HCT116 (cell line): ENCODE results near the gene LSAMP.

Experiments
- ATF3 ChIP-seq: IDR thresholded peaks from 2 replicates; pipeline ENCODE4 v1.6.1; 2012
- CTCF ChIP-seq, 3 experiments: fragments of 200-600 bp in 1 of 3; sonication (generic) in 1 of 3; IDR thresholded peaks in 2 of 3; conservative IDR thresholded peaks in 1 of 3; 2 replicates each; pipeline ENCODE4 v1.5.1; 2012 to 2017; ENCODE audit warnings: low read depth in 2 of 3, low read length in 2 of 3, antibody characterized with exemption in 1 of 3, borderline replicate concordance in 1 of 3, control low read depth in 1 of 3, mild to moderate bottlenecking in 1 of 3, mixed read lengths in 1 of 3, mixed run types in 1 of 3, moderate library complexity in 1 of 3; ENCODE audit not compliant: insufficient read depth in 1 of 3
- EGR1 ChIP-seq: IDR thresholded peaks from 2 replicates; pipeline ENCODE4 v1.6.1; 2012; ENCODE audit warnings: low read depth
- EZH2 ChIP-seq: fragments of 200-600 bp; sonication (generic); IDR thresholded peaks from 2 replicates; pipeline ENCODE4 v1.6.1; 2017; ENCODE audit warnings: antibody characterized with exemption, mixed run types
- EZH2phosphoT487 ChIP-seq: fragments of 200-600 bp; IDR thresholded peaks from 2 replicates; pipeline ENCODE4 v1.6.1; 2018; ENCODE audit warnings: antibody characterized with exemption, borderline replicate concordance
- POLR2A ChIP-seq: IDR thresholded peaks from 2 replicates; pipeline ENCODE4 v1.7.0; 2011; ENCODE audit warnings: borderline replicate concordance; ENCODE audit not compliant: insufficient read depth, insufficient read length; ENCODE audit errors: extremely low read depth
- SP1 ChIP-seq: IDR thresholded peaks from 2 replicates; pipeline ENCODE4 v1.6.1; 2012; ENCODE audit warnings: low read depth
- SRF ChIP-seq: IDR thresholded peaks from 2 replicates; pipeline ENCODE4 v1.6.1; 2012; ENCODE audit warnings: low read depth

- no peak for TF ChIP-seq SRF
- no peak for TF ChIP-seq CTCF (IDR thresholded peaks at IDR 0.05 in 2 of 3, conservative IDR thresholded peaks at IDR 0.05 in 1 of 3; ENCODE audit: borderline replicate concordance in 1 of 3, insufficient read depth in 1 of 3, low read depth in 2 of 3, low read length in 2 of 3)
- no peak for TF ChIP-seq POLR2A
- no peak for TF ChIP-seq EZH2phosphoT487
- TF ChIP-seq EGR1, result no peak
- TF ChIP-seq ATF3, result no peak
- no peak for TF ChIP-seq SP1
- TF ChIP-seq EZH2, result no peak
Observed at GRCh38 chr3:116241677-116242076, 203.6 kb downstream of the LSAMP start.
